Liver (tissue), 9 donors: Measurements from ENCODE around the gene YBEY. TPM values are rescaled to one million over a fixed set of nuclear protein-coding genes. Genes with fewer than 3 reads are reported as not detected.

Experiments used
- DNase-seq: peaks from one replicate; pipeline ENCODE4 v3.0.0-alpha.2; 2017; ENCODE audit warnings: low spot score
- H3K27ac ChIP-seq, 2 donors: one replicate each; pipeline ENCODE4 v1.7.0; 2013; ENCODE audit warnings: inconsistent platforms in 2 of 2, low read length in 2 of 2, control low read depth in 1 of 2, low read depth in 1 of 2, mild to moderate bottlenecking in 1 of 2
- H3K27me3 ChIP-seq, 4 donors: one replicate each; pipeline versions ENCODE4 v1.6.1 to v1.7.0; 2013; ENCODE audit warnings: low read length in 3 of 4, inconsistent platforms in 1 of 4, mild to moderate bottlenecking in 1 of 4, moderate library complexity in 1 of 4; ENCODE audit not compliant: control insufficient read depth in 4 of 4, insufficient read depth in 4 of 4
- H3K36me3 ChIP-seq, 4 donors: one replicate each; pipeline versions ENCODE4 v1.6.1 to v1.7.0; 2013; ENCODE audit warnings: low read length in 3 of 4, mild to moderate bottlenecking in 3 of 4, low read depth in 1 of 4, moderate library complexity in 1 of 4; ENCODE audit not compliant: control insufficient read depth in 4 of 4, insufficient read depth in 3 of 4
- H3K4me1 ChIP-seq, 4 donors: one replicate each; pipeline versions ENCODE4 v1.6.1 to v1.7.0; 2013; ENCODE audit warnings: low read length in 3 of 4, mild to moderate bottlenecking in 3 of 4, moderate library complexity in 1 of 4; ENCODE audit not compliant: control insufficient read depth in 4 of 4, insufficient read depth in 4 of 4
- H3K4me3 ChIP-seq, 3 donors: one replicate each; pipeline versions ENCODE4 v1.6.1 to v1.7.0; 2013; ENCODE audit warnings: low read length in 3 of 3, control low read depth in 1 of 3, low read depth in 1 of 3, mild to moderate bottlenecking in 1 of 3
- H3K9ac ChIP-seq, 2 donors: one replicate each; pipeline ENCODE4 v1.7.0; 2013; ENCODE audit warnings: low read length in 2 of 2, mild to moderate bottlenecking in 2 of 2, moderate library complexity in 2 of 2, control low read depth in 1 of 2, low read depth in 1 of 2
- H3K9me3 ChIP-seq, 4 donors: one replicate each; pipeline versions ENCODE4 v1.6.1 to v1.7.0; 2013; ENCODE audit warnings: low read length in 3 of 4; ENCODE audit not compliant: control insufficient read depth in 4 of 4
- ATF3 ChIP-seq: IDR thresholded peaks from 2 replicates; pipeline ENCODE4 v1.6.1; 2016; ENCODE audit warnings: antibody characterized with exemption
- EGR1 ChIP-seq, 2 donors: IDR thresholded peaks; 2 replicates each; pipeline ENCODE4 v1.6.1; 2016 to 2018; ENCODE audit warnings: antibody characterized with exemption in 2 of 2, low read depth in 2 of 2
- FOXA1 ChIP-seq: IDR thresholded peaks from 2 replicates; pipeline ENCODE4 v1.6.1; 2016; ENCODE audit warnings: antibody characterized with exemption
- FOXA2 ChIP-seq: IDR thresholded peaks from 2 replicates; pipeline ENCODE4 v1.6.1; 2016; ENCODE audit warnings: antibody characterized with exemption
- GABPA ChIP-seq, 2 donors: IDR thresholded peaks in 1 of 2; conservative IDR thresholded peaks in 1 of 2; 2 replicates each; pipeline ENCODE4 v1.6.1; 2016; ENCODE audit warnings: antibody characterized with exemption in 2 of 2, mild to moderate bottlenecking in 1 of 2, moderate library complexity in 1 of 2
- HNF4A ChIP-seq, 2 donors: conservative IDR thresholded peaks; 2 replicates each; pipeline ENCODE4 v1.6.1; 2016; ENCODE audit warnings: antibody characterized with exemption in 2 of 2, mild to moderate bottlenecking in 2 of 2
- HNF4G ChIP-seq: IDR thresholded peaks from 2 replicates; pipeline ENCODE4 v1.6.1; 2016; ENCODE audit warnings: antibody characterized with exemption
- JUND ChIP-seq, 2 donors: IDR thresholded peaks; 2 replicates each; pipeline ENCODE4 v1.6.1; 2016; ENCODE audit warnings: antibody characterized with exemption in 2 of 2
- MAX ChIP-seq: IDR thresholded peaks from 2 replicates; pipeline ENCODE4 v1.6.1; 2016; ENCODE audit warnings: antibody characterized with exemption
- NR2F2 ChIP-seq: IDR thresholded peaks from 2 replicates; pipeline ENCODE4 v1.6.1; 2016; ENCODE audit warnings: antibody characterized with exemption
- RAD21 ChIP-seq, 2 donors: IDR thresholded peaks; 2 replicates each; pipeline ENCODE4 v1.6.1; 2016; ENCODE audit warnings: antibody characterized with exemption in 2 of 2, mild to moderate bottlenecking in 2 of 2
- REST ChIP-seq: IDR thresholded peaks from 2 replicates; pipeline ENCODE4 v1.6.1; 2016; ENCODE audit warnings: antibody characterized with exemption, mild to moderate bottlenecking
- RXRA ChIP-seq, 2 donors: IDR thresholded peaks; 2 replicates each; pipeline ENCODE4 v1.6.1; 2017 to 2018; ENCODE audit warnings: antibody characterized with exemption in 2 of 2, mild to moderate bottlenecking in 1 of 2
- SP1 ChIP-seq: IDR thresholded peaks from 2 replicates; pipeline ENCODE4 v1.6.1; 2018; ENCODE audit warnings: antibody characterized with exemption, mild to moderate bottlenecking
- TAF1 ChIP-seq: conservative IDR thresholded peaks from 2 replicates; pipeline ENCODE4 v1.6.1; 2016; ENCODE audit warnings: antibody characterized with exemption, mild to moderate bottlenecking
- YY1 ChIP-seq: IDR thresholded peaks from 2 replicates; pipeline ENCODE4 v1.6.1; 2016; ENCODE audit warnings: antibody characterized with exemption, mild to moderate bottlenecking
- ZBTB33 ChIP-seq: IDR thresholded peaks from 2 replicates; pipeline ENCODE4 v1.6.1; 2016; ENCODE audit warnings: antibody characterized with exemption
- WGBS: extraction: QIAGEN DNeasy Blood & Tissue Kit; methylation state at CpG from one replicate; pipeline ENCODE4 v1.1.7; 2013; 5-methylcytosine and 5-hydroxymethylcytosine counted together
- polyA plus RNA-seq, 2 donors: library from polyadenylated mRNA; stranded (reverse) in 1 of 2; unstranded in 1 of 2; fragments of 200-250 nt in 1 of 2; fragments of >200 nt in 1 of 2; fragmentation: Nextera tagmentation in 1 of 2; extraction: Ambion mirVana in 1 of 2; gene quantifications; one replicate each; pipeline versions ENCODE4 v1.2.1 to v1.2.3, GENCODE V29; 2013 to 2015
- total RNA-seq, 2 donors: library from RNA; depleted of rRNA; stranded (reverse); fragments of >200 nt; gene quantifications; one replicate each; pipeline ENCODE4 v1.2.3, GENCODE V29; 2014
- donor health status: healthy.
- donor health status: healthy.
- donor health status: healthy.
- donor health status: healthy.
- donor health status: healthy.

The YBEY gene
- total and polyA plus RNA-seq, 4 donors: 6.3 to 11.8 (median 10.0) TPM

- 95% methylated on average over 3 of the region's 3 CpGs for WGBS
- no peak for DNase-seq
- Histone ChIP-seq H3K9me3 (no peaks in the 10 kb centered on the region), H3K27me3 (no peaks in the 10 kb centered on the region), H3K27ac (no peak overlapping the region), H3K4me3 (no peak overlapping the region), H3K4me1 (no peaks in the 10 kb centered on the region), H3K9ac (no peak overlapping the region), H3K36me3 (peaks cover 5 to 29% (median 15%) of the 10 kb centered on the region in 4 donors)
- no peak for TF ChIP-seq GABPA (IDR thresholded peaks at IDR 0.05 in 1 of 2, conservative IDR thresholded peaks at IDR 0.05 in 1 of 2)
- no peak for TF ChIP-seq RXRA (IDR thresholded peaks at IDR 0.05)
- TF ChIP-seq MAX: no peak
- no peak for TF ChIP-seq TAF1
- TF ChIP-seq ATF3: no peak
- no peak for TF ChIP-seq HNF4A (conservative IDR thresholded peaks at IDR 0.05)
- TF ChIP-seq NR2F2: no peak
- no peak for TF ChIP-seq YY1
- no peak for TF ChIP-seq FOXA2
- no peak for TF ChIP-seq FOXA1
- no peak for TF ChIP-seq ZBTB33
- no peak for TF ChIP-seq EGR1 (IDR thresholded peaks at IDR 0.05; ENCODE audit: low read depth in 2 of 2)
- TF ChIP-seq HNF4G: no peak
- TF ChIP-seq RAD21 (IDR thresholded peaks at IDR 0.05): no peak
- TF ChIP-seq REST: no peak
These were observed 50.5 kb downstream of the YBEY start for GRCh38 chr21:46336603-46337002.

- DNase-seq: no peak
- TF ChIP-seq FOXA2 (no peak), RXRA (IDR thresholded peaks at IDR 0.05) (no peak), SP1 (no peak), JUND (IDR thresholded peaks at IDR 0.05) (no peak), ATF3 (no peak), FOXA1 (no peak), GABPA (IDR thresholded peaks at IDR 0.05 in 1 of 2, conservative IDR thresholded peaks at IDR 0.05 in 1 of 2) (no peak), HNF4G (no peak), ZBTB33 (no peak), REST (no peak), EGR1 (IDR thresholded peaks at IDR 0.05; ENCODE audit: low read depth in 2 of 2) (no peak), NR2F2 (no peak), RAD21 (IDR thresholded peaks at IDR 0.05) (no peak), HNF4A (conservative IDR thresholded peaks at IDR 0.05) (no peak), MAX (no peak), TAF1 (no peak), YY1 (no peak)
These were observed 54.9 kb downstream of the YBEY start for GRCh38 chr21:46340998-46341397.

More at GRCh38 chr21:46340998-46341397, 54.9 kb downstream of the YBEY start:
- peaks cover 2 to 27% (median 12%) of the 10 kb centered on the region in 4 donors for H3K36me3 ChIP-seq
- H3K4me1 ChIP-seq: no peaks in the 10 kb centered on the region
- 97% methylated on average over 8 of the region's 8 CpGs for WGBS
- no peaks in the 10 kb centered on the region for H3K27me3 ChIP-seq
- no peak overlapping the region for H3K27ac ChIP-seq
- no peak overlapping the region for H3K4me3 ChIP-seq
- no peak overlapping the region for H3K9ac ChIP-seq
- no peaks in the 10 kb centered on the region for H3K9me3 ChIP-seq
